HepG2 (cell line): ENCODE measurements around the gene IKZF2. TPM values are rescaled to one million over a fixed set of nuclear protein-coding genes. Genes with fewer than 3 reads are reported as not detected.

Experiments
- AFF4 ChIP-seq: sonication (generic); formaldehyde crosslinking; IDR thresholded peaks from 2 replicates; pipeline ENCODE4 v1.4.0; 2020; ENCODE audit warnings: missing genetic modification reagents
- MYC ChIP-seq: sonication (generic); formaldehyde crosslinking; IDR thresholded peaks from 2 replicates; pipeline ENCODE4 v1.9.0; 2021; ENCODE audit warnings: missing genetic modification reagents, borderline replicate concordance
- SATB2 ChIP-seq: sonication (generic); formaldehyde crosslinking; IDR thresholded peaks from 2 replicates; pipeline ENCODE4 v1.5.0; 2020; ENCODE audit warnings: missing genetic modification reagents
- TCF7 ChIP-seq: sonication (generic); IDR thresholded peaks from 2 replicates; pipeline ENCODE4 v1.6.1; 2016; ENCODE audit warnings: antibody characterized with exemption, low read depth
- ZNF362 ChIP-seq: sonication (generic); formaldehyde crosslinking; IDR thresholded peaks from 2 replicates; pipeline ENCODE4 v1.4.0; 2020; ENCODE audit warnings: missing genetic modification reagents, mild to moderate bottlenecking, borderline replicate concordance
- ZNF512 ChIP-seq: sonication (generic); formaldehyde crosslinking; IDR thresholded peaks from 2 replicates; pipeline ENCODE4 v1.4.0; 2020; ENCODE audit warnings: mild to moderate bottlenecking, missing genetic modification reagents
- polyA plus RNA-seq, 8 experiments: library from polyadenylated mRNA; depleted of rRNA in 3 of 8; stranded (reverse) in 7 of 8; unstranded in 1 of 8; fragments of >200 nt; fragmentation: Illumina TruSeq in 4 of 8; extraction: Trizol in 4 of 8; gene quantifications; 2 replicates each; pipeline versions ENCODE4 v1.2.1 to v1.2.3, GENCODE V29; 2011 to 2016; ENCODE audit warnings: low read depth in 4 of 8, missing spikeins in 1 of 8, mixed read lengths in 1 of 8; ENCODE audit not compliant: insufficient read depth in 1 of 8
- total RNA-seq, 5 experiments: library from RNA; depleted of rRNA; stranded (reverse); fragments of >200 nt; fragmentation: Illumina TruSeq; extraction: Trizol; gene quantifications; 2 replicates each; pipeline ENCODE4 v1.2.3, GENCODE V29; 2016; ENCODE audit warnings: low read depth in 1 of 5
- TF ChIP-seq, protein P1 (sequence below): sonication (generic); formaldehyde crosslinking; IDR thresholded peaks from 2 replicates; pipeline ENCODE4 v1.8.1; 2023; ENCODE audit warnings: mild to moderate bottlenecking, inconsistent platforms, moderate library complexity, missing genetic modification reagents, borderline replicate concordance

Gene IKZF2
- total and polyA plus RNA-seq, 2 of the 13 experiments (the other 11 are each of a cell fraction or from before 2014, with no cell fraction given): 0.18 to 0.86 TPM

GRCh38 chr2:213078686-213079085, 72.7 kb downstream of the IKZF2 start (continued):
- TF ChIP-seq, protein P1, sequence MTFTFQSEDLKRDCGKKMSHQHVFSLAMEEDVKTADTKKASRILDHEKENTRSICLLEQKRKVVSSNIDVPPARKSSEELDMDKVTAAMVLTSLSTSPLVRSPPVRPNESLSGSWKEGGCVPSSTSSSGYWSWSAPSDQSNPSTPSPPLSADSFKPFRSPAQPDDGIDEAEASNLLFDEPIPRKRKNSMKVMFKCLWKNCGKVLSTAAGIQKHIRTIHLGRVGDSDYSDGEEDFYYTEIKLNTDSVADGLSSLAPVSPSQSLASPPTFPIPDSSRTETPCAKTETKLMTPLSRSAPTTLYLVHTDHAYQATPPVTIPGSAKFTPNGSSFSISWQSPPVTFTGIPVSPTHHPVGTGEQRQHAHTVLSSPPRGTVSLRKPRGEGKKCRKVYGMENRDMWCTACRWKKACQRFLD (CRISPR knock-in tag): no peak
- TF ChIP-seq SATB2 (CRISPR knock-in tag) (no peak), TCF7 (no peak), ZNF362 (no peak), ZNF512 (CRISPR knock-in tag) (no peak), AFF4 (CRISPR knock-in tag) (no peak), MYC (CRISPR knock-in tag) (no peak)
